ENCODE results near the gene EIF1AX.

DNA sequence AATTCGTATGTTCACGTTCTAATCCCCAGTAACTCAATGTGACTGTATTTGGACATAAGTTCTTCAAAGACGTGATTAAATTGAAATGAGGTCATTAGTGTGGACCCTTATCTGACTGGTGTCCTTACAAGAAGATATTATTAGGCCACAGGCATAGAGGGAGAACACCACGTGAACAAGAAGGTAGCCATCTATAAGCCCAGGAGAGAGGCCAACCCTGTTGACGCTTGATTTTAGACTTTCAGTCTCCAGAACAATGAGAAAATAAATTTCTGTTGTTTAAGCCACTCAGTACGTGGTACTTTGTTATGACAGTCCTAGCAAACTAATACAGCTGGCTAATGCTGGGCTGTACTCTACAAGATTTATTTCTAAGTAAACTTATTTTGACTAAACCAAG, 1.5 kb upstream of the EIF1AX start:
- TF ChIP-seq EZH2phosphoT487 (IDR thresholded peaks at IDR 0.05; ENCODE audit: borderline replicate concordance, low read length) (no peak), EZH2 (IDR thresholded peaks at IDR 0.05; ENCODE audit: low read length, unreplicated experiment) (no peak)
- TF ChIP-seq, protein P1, sequence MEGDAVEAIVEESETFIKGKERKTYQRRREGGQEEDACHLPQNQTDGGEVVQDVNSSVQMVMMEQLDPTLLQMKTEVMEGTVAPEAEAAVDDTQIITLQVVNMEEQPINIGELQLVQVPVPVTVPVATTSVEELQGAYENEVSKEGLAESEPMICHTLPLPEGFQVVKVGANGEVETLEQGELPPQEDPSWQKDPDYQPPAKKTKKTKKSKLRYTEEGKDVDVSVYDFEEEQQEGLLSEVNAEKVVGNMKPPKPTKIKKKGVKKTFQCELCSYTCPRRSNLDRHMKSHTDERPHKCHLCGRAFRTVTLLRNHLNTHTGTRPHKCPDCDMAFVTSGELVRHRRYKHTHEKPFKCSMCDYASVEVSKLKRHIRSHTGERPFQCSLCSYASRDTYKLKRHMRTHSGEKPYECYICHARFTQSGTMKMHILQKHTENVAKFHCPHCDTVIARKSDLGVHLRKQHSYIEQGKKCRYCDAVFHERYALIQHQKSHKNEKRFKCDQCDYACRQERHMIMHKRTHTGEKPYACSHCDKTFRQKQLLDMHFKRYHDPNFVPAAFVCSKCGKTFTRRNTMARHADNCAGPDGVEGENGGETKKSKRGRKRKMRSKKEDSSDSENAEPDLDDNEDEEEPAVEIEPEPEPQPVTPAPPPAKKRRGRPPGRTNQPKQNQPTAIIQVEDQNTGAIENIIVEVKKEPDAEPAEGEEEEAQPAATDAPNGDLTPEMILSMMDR (conservative IDR thresholded peaks at IDR 0.05; ENCODE audit: low read depth, low read length), result no peak

Measured in PC-3 (cell line).